Large intestine (tissue), 12 donors: Measurements from ENCODE around the gene CDC25A. TPM values are rescaled to one million over a fixed set of nuclear protein-coding genes. Genes with fewer than 3 reads are reported as not detected.
A peak's percentile ranks its signal among the peaks of the same experiment; 100 is the strongest.

Source experiments
- DNase-seq, 2 donors: peaks; one replicate each; pipeline versions ENCODE4 v3.0.0 to v3.0.0-alpha.2; 2013
- H3K27ac ChIP-seq: one replicate; pipeline ENCODE4 v1.5.1; 2013; ENCODE audit warnings: low read length
- H3K27me3 ChIP-seq: 2 replicates; pipeline ENCODE4 v1.6.1; 2013; ENCODE audit warnings: low read length; ENCODE audit not compliant: control insufficient read depth, insufficient read depth
- H3K36me3 ChIP-seq: 2 replicates; pipeline ENCODE4 v1.6.1; 2013; ENCODE audit warnings: low read length; ENCODE audit not compliant: control insufficient read depth, insufficient read depth
- H3K4me1 ChIP-seq: one replicate; pipeline ENCODE4 v1.6.1; 2013; ENCODE audit warnings: low read length; ENCODE audit not compliant: control insufficient read depth, insufficient read depth
- H3K4me3 ChIP-seq: one replicate; pipeline ENCODE4 v1.5.1; 2013; ENCODE audit warnings: low read length
- H3K9me3 ChIP-seq: one replicate; pipeline ENCODE4 v1.6.1; 2013; ENCODE audit warnings: mild to moderate bottlenecking, low read depth, low read length, moderate library complexity; ENCODE audit not compliant: control insufficient read depth
- WGBS: methylation state at CpG from one replicate; pipeline ENCODE4 v1.1.5; 2013; ENCODE audit warnings: low lambda C conversion rate; ENCODE audit not compliant: insufficient coverage; 5-methylcytosine and 5-hydroxymethylcytosine counted together
- long read RNA-seq, 11 donors: transcript quantifications; one replicate each; lab custom pipeline, GENCODE V29; 2026
- polyA plus RNA-seq: library from polyadenylated mRNA; unstranded; fragments of 120-200 nt; gene quantifications from one replicate; pipeline ENCODE4 v1.2.1, GENCODE V29; 2013

Gene CDC25A
- 5.3 TPM for polyA plus RNA-seq
- long read RNA-seq, donor 1: 0 reads
- long read RNA-seq, donor 2: 0 reads
- long read RNA-seq, donor 3: 0 reads
- long read RNA-seq, donor 4: 0 reads
- long read RNA-seq, donor 5, partial matches to known transcripts: 0 of 1 reads
- long read RNA-seq, donor 5, other reads (novel, unspliced or antisense): 0 of 1 reads
- long read RNA-seq, donor 6: 0 reads
- long read RNA-seq, donor 7: 0 reads
- long read RNA-seq, donor 8, partial matches to known transcripts: 0 of 1 reads
- long read RNA-seq, donor 8, other reads (novel, unspliced or antisense): 0 of 1 reads
- long read RNA-seq, donor 9: 0 reads
- long read RNA-seq, donor 10: 0 reads
- long read RNA-seq, donor 11, partial matches to known transcripts: 0 of 1 reads
- long read RNA-seq, donor 11, other reads (novel, unspliced or antisense): 0 of 1 reads

GRCh38 chr3:48188266-48189201, at the start of gene CDC25A:
CDC25A (minus strand) TSS chr3:48188417; CDS start chr3:48187947, 470 bp downstream.
- Histone ChIP-seq H3K36me3 (peaks cover 5% of the 10 kb centered on the region), H3K27ac (peak within 1 kb of the TSS; percentile 31), H3K9me3 (no peaks in the 10 kb centered on the region), H3K4me3 (peak within 1 kb of the TSS; percentile 79), H3K4me1 (peaks cover 16% of the 10 kb centered on the region), H3K27me3 (no peaks in the 10 kb centered on the region)
- peak; percentile 99 for DNase-seq
- 0% methylated on average over 2 of the region's 44 CpGs for WGBS

GRCh38 chr3:48236531-48236930, 48.3 kb upstream of the CDC25A start:
- Histone ChIP-seq H3K9me3 (no peaks in the 10 kb centered on the region), H3K4me1 (no peaks in the 10 kb centered on the region), H3K4me3 (no peak overlapping the region), H3K36me3 (no peaks in the 10 kb centered on the region), H3K27ac (no peak overlapping the region), H3K27me3 (no peaks in the 10 kb centered on the region)
- WGBS: 67% methylated on average over 1 of the region's 1 CpG
- DNase-seq: peak in 1 of 2 donors; percentile 12

- no peak for DNase-seq
- Histone ChIP-seq H3K36me3 (no peaks in the 10 kb centered on the region), H3K27me3 (no peaks in the 10 kb centered on the region), H3K4me3 (no peak overlapping the region), H3K27ac (no peak overlapping the region), H3K4me1 (no peaks in the 10 kb centered on the region), H3K9me3 (no peaks in the 10 kb centered on the region)
- 80% methylated on average over 1 of the region's 2 CpGs for WGBS
These were observed 45.3 kb upstream of the CDC25A start for GRCh38 chr3:48233542-48233941.

GRCh38 chr3:48232734-48233133, 44.5 kb upstream of the CDC25A start:
- H3K27ac ChIP-seq: no peak overlapping the region
- no CpG with 5 or more reads among the region's 6 CpGs for WGBS
- no peak overlapping the region for H3K4me3 ChIP-seq
- no peaks in the 10 kb centered on the region for H3K9me3 ChIP-seq
- no peaks in the 10 kb centered on the region for H3K4me1 ChIP-seq
- no peaks in the 10 kb centered on the region for H3K27me3 ChIP-seq
- peak in 1 of 2 donors; percentile 36 for DNase-seq
- no peaks in the 10 kb centered on the region for H3K36me3 ChIP-seq

- no peak for DNase-seq
- no peaks in the 10 kb centered on the region for H3K9me3 ChIP-seq
- no peaks in the 10 kb centered on the region for H3K27me3 ChIP-seq
- no peaks in the 10 kb centered on the region for H3K4me1 ChIP-seq
- no peak overlapping the region for H3K27ac ChIP-seq
- H3K4me3 ChIP-seq: no peak overlapping the region
- no peaks in the 10 kb centered on the region for H3K36me3 ChIP-seq
- WGBS: 60% methylated on average over 1 of the region's 4 CpGs
These were observed 44.0 kb upstream of the CDC25A start for GRCh38 chr3:48232232-48232631.

GRCh38 chr3:48226939-48227338, 38.7 kb upstream of the CDC25A start:
- Histone ChIP-seq H3K36me3 (no peaks in the 10 kb centered on the region), H3K4me3 (no peak overlapping the region), H3K9me3 (no peaks in the 10 kb centered on the region), H3K4me1 (no peaks in the 10 kb centered on the region), H3K27ac (no peak overlapping the region), H3K27me3 (no peaks in the 10 kb centered on the region)
- DNase-seq: no peak
- 50% methylated on average over 1 of the region's 3 CpGs for WGBS

- no peaks in the 10 kb centered on the region for H3K27me3 ChIP-seq
- no peak for DNase-seq
- 100% methylated on average over 1 of the region's 3 CpGs for WGBS
- no peaks in the 10 kb centered on the region for H3K36me3 ChIP-seq
- H3K4me3 ChIP-seq: no peak overlapping the region
- no peak overlapping the region for H3K27ac ChIP-seq
- H3K9me3 ChIP-seq: no peaks in the 10 kb centered on the region
- no peaks in the 10 kb centered on the region for H3K4me1 ChIP-seq
These were observed 37.4 kb upstream of the CDC25A start for GRCh38 chr3:48225587-48225986.

- DNase-seq: no peak
- Histone ChIP-seq H3K4me3 (no peak within 1 kb of the TSS), H3K27ac (no peak within 1 kb of the TSS), H3K4me1 (no peaks in the 10 kb centered on the region), H3K36me3 (no peaks in the 10 kb centered on the region), H3K9me3 (no peaks in the 10 kb centered on the region), H3K27me3 (no peaks in the 10 kb centered on the region)
- no CpG with 5 or more reads among the region's 11 CpGs for WGBS
These were observed 34.6 kb upstream of the CDC25A start, which contains the start of gene CAMP for GRCh38 chr3:48222616-48223513. CAMP (plus strand) TSS chr3:48223495; CDS start chr3:48223512, 17 bp downstream.

- H3K36me3 ChIP-seq: no peaks in the 10 kb centered on the region
- no peaks in the 10 kb centered on the region for H3K27me3 ChIP-seq
- no peak overlapping the region for H3K4me3 ChIP-seq
- no peak overlapping the region for H3K27ac ChIP-seq
- no peaks in the 10 kb centered on the region for H3K9me3 ChIP-seq
- no peak for DNase-seq
- H3K4me1 ChIP-seq: no peaks in the 10 kb centered on the region
- no CpG with 5 or more reads among the region's 9 CpGs for WGBS
These were observed 32.5 kb upstream of the CDC25A start for GRCh38 chr3:48220746-48221145.
